ENCODE data around the gene SEMG2. TPM values are rescaled to one million over a fixed set of nuclear protein-coding genes. Genes with fewer than 3 reads are reported as not detected.

SEMG2 gene
- polyA plus RNA-seq, 1 of the 3 experiments (the other 2 are of a cell fraction): not detected

- TF ChIP-seq FOXM1 (IDR thresholded peaks at IDR 0.05; ENCODE audit: low read depth): no peak
- TF ChIP-seq TCF12 (IDR thresholded peaks at IDR 0.05): no peak
- no peak for TF ChIP-seq USF1 (IDR thresholded peaks at IDR 0.05; ENCODE audit: borderline replicate concordance, low read depth)
- TF ChIP-seq REST (IDR thresholded peaks at IDR 0.05; ENCODE audit: low read depth, low read length): no peak
- TF ChIP-seq IRF3 (IDR thresholded peaks at IDR 0.05; ENCODE audit: low read depth, low read length): no peak
- no peak for TF ChIP-seq TEAD4 (IDR thresholded peaks at IDR 0.05; ENCODE audit: borderline replicate concordance, insufficient read depth)
- no peak for TF ChIP-seq NFIC (IDR thresholded peaks at IDR 0.05; ENCODE audit: borderline replicate concordance)
- no peak for TF ChIP-seq ZBTB33 (IDR thresholded peaks at IDR 0.05; ENCODE audit: borderline replicate concordance, low read depth)
- no peak for TF ChIP-seq RXRA (IDR thresholded peaks at IDR 0.05; ENCODE audit: borderline replicate concordance, low read depth)
- TF ChIP-seq RCOR1 (IDR thresholded peaks at IDR 0.05; ENCODE audit: low read length): no peak
- no peak for TF ChIP-seq TAF1 (IDR thresholded peaks at IDR 0.05; ENCODE audit: borderline replicate concordance, low read depth, low read length)
- H3K9ac ChIP-seq: no peak within 1 kb of the TSS
- no peak for DNase-seq
These were observed 33.5 kb downstream of the SEMG2 start, which contains the start of gene SLPI for GRCh38 chr20:45254383-45255262. Gene SLPI, minus strand, starts transcription at chr20:45254564. Its CDS starts 21 bp downstream, at chr20:45254543.

More at GRCh38 chr20:45254383-45255262, 33.5 kb downstream of the SEMG2 start, which contains the start of gene SLPI:
- H3K36me3 ChIP-seq (replicated peaks in 1 of 2; ENCODE audit: control insufficient read depth in 1 of 2, insufficient read depth in 2 of 2, low read length in 1 of 2): no peaks in the 10 kb centered on the region
- ChIA-PET CTCF (interaction anchor here (1.0 to 1.1 kb wide), 2 partner anchors 39 to 338 kb away, joined by 3 to 4 read pairs; no protein-coding TSS in a partner anchor), POLR2A (no interaction called here)
- no peak within 1 kb of the TSS for H2AFZ ChIP-seq (ENCODE audit: low read depth)
- H3K9me2 ChIP-seq: no peaks in the 10 kb centered on the region
- no peaks in the 10 kb centered on the region for H3K9me3 ChIP-seq
- no peaks in the 10 kb centered on the region for H3F3A ChIP-seq (replicated peaks; ENCODE audit: insufficient read depth)
- WGBS (ENCODE audit: low lambda C conversion rate): 16% methylated on average over 7 of the region's 7 CpGs
- no peak within 1 kb of the TSS for H3K27ac ChIP-seq (ENCODE audit: low read depth in 2 of 2, low read length in 1 of 2)
- H3K27me3 ChIP-seq (ENCODE audit: insufficient read depth): peaks cover 45% of the 10 kb centered on the region; the same call in 1 of the 2 replicates
- no peaks in the 10 kb centered on the region for H4K20me1 ChIP-seq (ENCODE audit: insufficient read depth)
- H3K79me2 ChIP-seq (ENCODE audit: insufficient read depth): no peaks in the 10 kb centered on the region
- H3K4me2 ChIP-seq: no peak within 1 kb of the TSS
- H3K4me3 ChIP-seq (ENCODE audit: low read depth in 2 of 2, low read length in 1 of 2): no peak within 1 kb of the TSS
- H3K4me1 ChIP-seq (ENCODE audit: control insufficient read depth in 1 of 2, insufficient read depth in 2 of 2, low read depth in 1 of 2, low read length in 1 of 2): no peaks in the 10 kb centered on the region
